Fibroblast of lung (primary cell): Measurements from ENCODE around the gene KRTAP4-7. TPM values are rescaled to one million over a fixed set of nuclear protein-coding genes. Genes with fewer than 3 reads are reported as not detected.
"Not testable (repeated sequence)": the region's sequence is repeated elsewhere in the genome, so short reads cannot be mapped to it uniquely, and the experiment has no call there.

Experiments used
- DNase-seq, 2 donors: peaks; one replicate each; pipeline versions ENCODE4 v3.0.0 to v3.0.0-alpha.2; 2010; ENCODE audit warnings: low read depth in 2 of 2
- H2AFZ ChIP-seq: 2 replicates; pipeline ENCODE4 v1.5.1; 2012; ENCODE audit warnings: low read length, control low read depth, inconsistent platforms
- H3K27ac ChIP-seq: 2 replicates; pipeline ENCODE4 v1.5.1; 2011; ENCODE audit warnings: low read length, control low read depth; ENCODE audit not compliant: insufficient read depth
- H3K27me3 ChIP-seq: 2 replicates; pipeline ENCODE4 v1.5.1; 2011; ENCODE audit warnings: mild to moderate bottlenecking, low read length; ENCODE audit not compliant: control insufficient read depth, insufficient read depth
- H3K36me3 ChIP-seq: 2 replicates; pipeline ENCODE4 v1.5.1; 2011; ENCODE audit warnings: low read length; ENCODE audit not compliant: control insufficient read depth, insufficient read depth
- H3K4me1 ChIP-seq: 2 replicates; pipeline ENCODE4 v1.5.1; 2011; ENCODE audit warnings: low read length; ENCODE audit not compliant: control insufficient read depth, insufficient read depth; ENCODE audit errors: extremely low read depth
- H3K4me2 ChIP-seq: 2 replicates; pipeline ENCODE4 v1.5.1; 2011; ENCODE audit warnings: low read length, control low read depth; ENCODE audit not compliant: insufficient read depth; ENCODE audit errors: extremely low read depth
- H3K4me3 ChIP-seq, 4 experiments: fragments of 200-600 bp in 1 of 4; sonication (generic) in 1 of 4; replicated peaks in 1 of 4; 2 replicates each; pipeline ENCODE4 v1.5.1; 2011 to 2016; ENCODE audit warnings: low read length in 4 of 4, low read depth in 3 of 4, mild to moderate bottlenecking in 3 of 4, control low read depth in 2 of 4, inconsistent platforms in 1 of 4, mixed read lengths in 1 of 4; ENCODE audit not compliant: insufficient read depth in 1 of 4; ENCODE audit errors: control extremely low read depth in 1 of 4
- H3K79me2 ChIP-seq: 2 replicates; pipeline ENCODE4 v1.5.1; 2012; ENCODE audit warnings: mild to moderate bottlenecking, low read length, inconsistent platforms; ENCODE audit not compliant: control insufficient read depth, insufficient read depth
- H3K9ac ChIP-seq: 2 replicates; pipeline ENCODE4 v1.5.1; 2011; ENCODE audit warnings: mild to moderate bottlenecking, low read length, control low read depth; ENCODE audit not compliant: insufficient read depth
- H3K9me3 ChIP-seq: 2 replicates; pipeline ENCODE4 v1.5.1; 2012; ENCODE audit warnings: low read depth, low read length; ENCODE audit not compliant: control insufficient read depth, insufficient read depth
- H4K20me1 ChIP-seq: 2 replicates; pipeline ENCODE4 v1.5.1; 2011; ENCODE audit warnings: low read length; ENCODE audit not compliant: control insufficient read depth, insufficient read depth; ENCODE audit errors: extremely low read depth
- CTCF ChIP-seq, 2 donors: IDR thresholded peaks in 1 of 2; conservative IDR thresholded peaks in 1 of 2; 1 replicate in 1 of 2; 2 replicates in 1 of 2; pipeline ENCODE4 v1.5.1; 2011 to 2012; ENCODE audit warnings: low read length in 2 of 2, control low read depth in 1 of 2, inconsistent platforms in 1 of 2, low read depth in 1 of 2, mild to moderate bottlenecking in 1 of 2
- EZH2 ChIP-seq: IDR thresholded peaks from 2 replicates; pipeline ENCODE4 v1.5.1; 2012; ENCODE audit warnings: low read length, control low read depth, mild to moderate bottlenecking; ENCODE audit errors: missing control alignments
- polyA plus RNA-seq, 2 donors: library from polyadenylated mRNA; depleted of rRNA in 1 of 2; stranded (reverse) in 1 of 2; unstranded in 1 of 2; fragments of >200 nt; gene quantifications; 2 replicates each; pipeline ENCODE4 v1.2.1, GENCODE V29; 2011 to 2012; ENCODE audit warnings: missing spikeins in 1 of 2
- total RNA-seq: library from RNA; depleted of rRNA; stranded (reverse); fragments of >200 nt; gene quantifications from 2 replicates; pipeline ENCODE4 v1.2.1, GENCODE V29; 2014

Gene KRTAP4-7
- total and polyA plus RNA-seq, 2 donors (not counting 1 experiment from before 2014, with no cell fraction given), result not detected

- Histone ChIP-seq H3K79me2 (no peaks in the 10 kb centered on the region), H3K4me2 (peak within 1 kb of the TSS; percentile 25), H3K36me3 (no peaks in the 10 kb centered on the region), H4K20me1 (no peaks in the 10 kb centered on the region), H3K9ac (no peak within 1 kb of the TSS), H3K4me1 (peaks cover 3% of the 10 kb centered on the region), H3K27ac (no peak within 1 kb of the TSS), H3K4me3 (no peak within 1 kb of the TSS), H3K27me3 (no peaks in the 10 kb centered on the region), H2AFZ (no peak within 1 kb of the TSS), H3K9me3 (no peaks in the 10 kb centered on the region)
- no peak for TF ChIP-seq EZH2
- TF ChIP-seq CTCF (conservative IDR thresholded peaks at IDR 0.05 in 1 of 2, IDR thresholded peaks at IDR 0.05 in 1 of 2; ENCODE audit: low read depth in 1 of 2, low read length in 2 of 2), result no peak
- no peak for DNase-seq
Measured at GRCh38 chr17:41101586-41102259, 17.8 kb downstream of the KRTAP4-7 start, which contains the start of gene KRTAP4-16. TSS of gene KRTAP4-16 (minus strand) at chr17:41102209. CDS start at chr17:41102209, 0 bp downstream.

GRCh38 chr17:41103896-41104295 lies 19.9 kb downstream of the KRTAP4-7 start:
- Histone ChIP-seq H3K4me3 (no peak overlapping the region), H3K27me3 (no peaks in the 10 kb centered on the region), H2AFZ (no peak overlapping the region), H3K4me2 (no peak overlapping the region), H3K27ac (no peak overlapping the region), H3K36me3 (no peaks in the 10 kb centered on the region), H3K4me1 (peaks cover 3% of the 10 kb centered on the region), H3K9me3 (no peaks in the 10 kb centered on the region), H3K9ac (no peak overlapping the region), H3K79me2 (no peaks in the 10 kb centered on the region), H4K20me1 (no peaks in the 10 kb centered on the region)
- TF ChIP-seq EZH2 (no peak), CTCF (conservative IDR thresholded peaks at IDR 0.05 in 1 of 2, IDR thresholded peaks at IDR 0.05 in 1 of 2; ENCODE audit: low read depth in 1 of 2, low read length in 2 of 2) (no peak)
- peak in 1 of 2 donors; percentile 21 for DNase-seq

- H2AFZ ChIP-seq, H4K20me1 ChIP-seq, H3K4me2 ChIP-seq, H3K79me2 ChIP-seq, H3K4me1 ChIP-seq, H3K4me3 ChIP-seq, H3K9me3 ChIP-seq, H3K9ac ChIP-seq, H3K36me3 ChIP-seq, H3K27me3 ChIP-seq, H3K27ac ChIP-seq: not testable (repeated sequence)
- peak in 1 of 2 donors; percentile 63 for DNase-seq
Measured at GRCh38 chr17:41104386-41105038, 20.6 kb downstream of the KRTAP4-7 start.

GRCh38 chr17:41105347-41105746 lies 21.4 kb downstream of the KRTAP4-7 start, which contains the start of gene KRTAP4-9:
TSS of gene KRTAP4-9 (plus strand) at chr17:41105389. CDS start at chr17:41105389, 0 bp downstream.
- H2AFZ ChIP-seq, H3K4me3 ChIP-seq, H3K4me1 ChIP-seq, H3K27ac ChIP-seq, H3K79me2 ChIP-seq, H3K9me3 ChIP-seq, H3K27me3 ChIP-seq, H3K9ac ChIP-seq, H3K36me3 ChIP-seq, H3K4me2 ChIP-seq, DNase-seq, H4K20me1 ChIP-seq: not testable (repeated sequence)
